HT-29 (cell line): ENCODE results near the gene ZSWIM4. TPM values are rescaled to one million over a fixed set of nuclear protein-coding genes. Genes with fewer than 3 reads are reported as not detected.
"Not testable (repeated sequence)": the region's sequence is repeated elsewhere in the genome, so short reads cannot be mapped to it uniquely, and the experiment has no call there.

Source experiments
- DNase-seq: peaks from one replicate; pipeline ENCODE4 v3.0.0-alpha.2; 2015; ENCODE audit warnings: low spot score
- total RNA-seq: library from RNA; depleted of rRNA; stranded (reverse); fragments of >200 nt; shearing (Covaris generic); gene quantifications from 2 replicates; pipeline ENCODE4 v1.2.3, GENCODE V29; 2014

ZSWIM4 gene
- total RNA-seq, 1 experiment from 2014 or later = 4.4 TPM

DNA sequence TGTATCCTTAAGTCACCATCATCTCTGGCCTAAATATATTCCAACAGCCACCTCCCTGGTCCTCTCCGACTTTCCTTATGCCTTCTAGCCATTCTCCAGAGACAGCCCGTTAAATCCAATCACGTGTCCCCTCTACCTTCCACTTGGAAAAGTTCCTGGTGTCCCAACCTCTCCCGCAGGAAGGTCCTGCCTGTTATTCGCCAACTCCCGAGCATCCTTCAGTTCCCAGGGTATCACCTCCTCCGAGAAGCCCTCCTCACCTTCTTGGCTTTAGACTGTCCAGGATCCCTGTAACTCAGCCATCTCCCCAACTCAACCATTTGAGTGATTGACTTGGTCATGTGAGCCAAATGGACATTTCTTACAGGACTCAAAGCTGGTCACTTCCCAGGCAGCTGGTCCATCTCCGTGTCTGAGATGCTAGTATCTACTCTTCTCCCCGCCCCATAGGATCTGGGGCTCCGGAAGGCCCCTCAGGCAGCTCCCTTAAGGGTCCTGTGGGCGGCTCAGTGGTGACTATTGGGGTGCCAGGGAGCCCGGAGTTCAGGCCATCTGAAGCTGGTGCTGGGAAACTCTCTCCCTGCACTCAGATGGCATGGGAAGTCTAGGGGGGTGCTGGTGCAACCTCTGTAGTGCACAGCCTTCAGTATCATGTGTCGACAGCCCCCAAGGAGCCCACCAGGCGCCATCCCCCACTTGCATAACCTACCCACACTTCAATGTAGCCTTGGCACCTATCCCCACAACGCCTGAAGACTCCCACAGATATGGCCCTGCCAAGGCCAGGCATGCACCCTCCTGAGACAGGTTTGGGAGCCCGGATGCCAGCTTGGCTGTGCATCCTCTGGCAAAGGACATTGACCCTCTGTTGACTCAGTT, 53.8 kb downstream of the ZSWIM4 start:
- DNase-seq = peak; percentile 51

DNA sequence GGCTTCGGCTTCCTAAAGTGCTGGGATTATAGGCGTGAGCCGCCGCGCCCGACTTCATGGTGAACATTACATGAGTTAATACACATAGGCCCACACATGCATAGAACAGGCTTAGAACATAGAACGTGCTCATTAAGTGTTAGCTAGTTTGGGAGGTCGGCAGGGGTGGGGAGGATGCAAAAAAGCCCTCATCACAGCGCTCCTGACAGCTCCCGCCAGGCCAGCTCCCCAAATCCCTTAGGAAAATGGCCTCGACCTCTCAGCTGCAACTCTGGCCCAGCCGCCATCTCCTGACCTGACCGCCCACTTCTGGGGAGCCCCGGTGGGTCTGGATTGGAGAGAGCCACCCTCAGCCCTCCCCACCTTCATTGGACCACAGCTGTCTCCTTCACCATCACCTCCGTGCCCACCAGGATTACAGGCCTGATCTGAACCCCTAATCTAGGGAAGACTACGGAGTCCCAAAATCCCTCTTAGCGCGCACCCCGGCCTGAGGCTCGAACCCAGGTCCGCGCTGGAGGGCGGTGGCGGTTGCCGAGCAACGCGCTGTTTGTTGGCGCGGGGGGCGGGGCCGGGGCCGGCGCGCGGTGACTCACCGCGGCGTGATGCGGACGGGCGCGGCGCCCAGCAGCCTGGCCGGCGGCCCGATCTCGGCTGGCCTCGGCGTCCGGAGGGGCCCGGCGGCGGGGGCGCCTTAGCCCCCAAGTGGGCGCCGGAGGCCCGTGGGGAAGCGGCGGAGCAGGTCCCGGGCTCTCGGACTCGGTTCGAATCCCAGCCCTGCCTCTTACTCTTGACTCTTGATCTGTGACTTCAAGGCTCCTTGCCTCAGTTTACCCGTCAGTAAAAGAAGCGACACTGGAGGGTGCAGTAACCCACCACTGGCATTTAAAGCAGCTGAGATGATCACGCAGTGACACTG, 55.0 kb downstream of the ZSWIM4 start:
- peak; percentile 73 for DNase-seq

DNA sequence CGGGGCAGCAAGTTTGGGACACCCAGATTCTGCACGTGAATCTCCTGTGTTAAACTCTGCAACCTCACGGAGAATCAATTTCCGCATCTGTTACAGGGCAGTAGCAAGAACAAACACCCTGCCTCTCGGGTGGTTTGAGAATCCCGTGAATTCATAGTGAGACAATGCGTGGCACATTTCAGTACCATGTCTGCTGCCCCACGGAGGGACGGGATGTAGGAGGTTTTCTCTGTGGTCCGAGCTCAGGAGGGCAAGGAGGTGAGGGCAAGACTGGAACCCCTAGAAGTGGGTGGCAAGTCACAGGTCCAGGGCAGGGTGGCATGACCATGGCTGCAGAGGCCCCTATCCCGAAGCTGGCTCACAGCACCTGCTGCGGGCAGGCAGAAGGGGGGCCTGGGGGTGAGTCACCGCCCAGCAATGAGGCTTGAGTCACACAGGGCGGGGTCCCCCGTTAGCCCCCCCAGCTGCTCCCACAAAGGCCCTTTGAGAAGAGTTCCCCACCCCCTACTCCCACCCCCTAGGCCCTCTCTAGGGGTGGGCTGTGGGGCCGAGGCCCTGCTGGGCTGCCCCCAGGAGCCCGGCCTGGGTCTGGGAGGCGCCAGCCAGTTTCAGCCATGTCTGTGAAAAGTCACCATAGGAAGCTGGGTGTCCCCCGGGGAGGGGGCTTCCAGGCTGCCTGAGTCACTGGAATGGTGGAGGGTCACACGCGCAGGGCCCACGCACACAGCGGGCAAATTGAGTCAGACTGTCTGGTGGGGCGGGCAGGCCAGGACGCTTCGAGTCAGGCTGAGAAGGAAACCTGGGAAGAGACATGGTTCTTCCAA, 55.9 kb downstream of the ZSWIM4 start:
- DNase-seq = peak; percentile 90

DNA sequence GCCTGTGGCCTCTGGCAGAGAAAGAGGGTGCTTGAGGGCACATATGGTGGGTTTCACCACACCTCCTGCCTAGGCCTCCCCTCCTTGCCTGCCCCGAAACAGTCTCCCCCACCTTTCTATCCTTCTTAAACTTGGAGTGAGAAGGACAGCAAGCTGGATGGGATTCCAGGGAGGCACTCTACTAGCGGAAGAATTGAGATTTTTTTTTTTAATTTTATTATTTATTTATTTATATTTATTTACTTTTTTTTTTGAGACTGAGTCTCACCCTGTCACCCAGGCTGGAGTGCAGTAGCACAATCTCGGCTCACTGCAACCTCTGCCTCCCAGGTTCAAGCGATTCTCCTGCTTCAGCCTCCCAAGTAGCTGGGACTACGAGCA, 56.5 kb downstream of the ZSWIM4 start:
- DNase-seq = not testable (repeated sequence)

DNA sequence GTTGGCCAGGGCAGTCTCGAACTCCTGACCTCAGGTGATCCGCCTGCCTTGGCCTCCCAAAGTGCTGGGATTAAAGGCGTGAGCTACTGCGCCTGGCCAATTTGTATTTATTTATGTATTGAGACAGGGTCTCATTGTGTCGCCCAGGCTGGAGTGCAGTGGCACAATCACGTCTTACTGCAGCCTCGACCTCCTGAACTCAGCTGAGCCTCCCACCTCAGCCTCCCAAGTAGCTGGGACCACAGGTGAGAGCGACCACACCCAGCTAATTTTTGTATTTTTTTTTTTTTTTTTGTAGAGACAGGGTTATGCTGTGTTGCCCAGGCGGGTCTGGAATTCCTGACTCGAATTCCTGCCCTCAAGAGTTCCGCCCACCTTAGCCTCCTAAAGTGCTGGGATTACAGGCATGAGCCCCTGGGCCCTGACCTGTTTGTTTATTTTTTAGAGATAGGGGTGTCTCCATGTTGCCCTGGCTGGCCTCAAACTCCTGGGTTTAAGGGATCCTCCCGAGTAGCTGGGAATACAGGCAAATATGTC, 57.0 kb downstream of the ZSWIM4 start:
- not testable (repeated sequence) for DNase-seq

DNA sequence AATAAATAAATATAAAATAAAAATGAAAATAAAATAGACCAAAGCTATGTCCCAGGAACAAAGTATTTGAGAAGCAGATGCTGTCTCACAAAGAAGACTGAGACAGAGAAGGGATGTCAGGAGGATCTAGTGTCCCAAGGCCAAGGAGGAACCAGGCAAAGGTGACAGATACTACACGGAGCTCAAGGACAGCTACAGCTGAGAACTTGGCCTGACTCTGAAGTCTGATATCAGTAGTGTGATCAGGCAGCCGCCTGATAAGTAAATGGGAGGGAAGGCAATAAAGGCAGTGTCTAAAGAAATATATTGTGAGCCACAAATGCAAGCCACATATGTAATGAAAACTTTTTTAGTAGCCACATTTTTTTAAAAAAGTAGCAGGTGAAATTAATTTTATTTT, 61.3 kb downstream of the ZSWIM4 start:
- no peak for DNase-seq

DNA sequence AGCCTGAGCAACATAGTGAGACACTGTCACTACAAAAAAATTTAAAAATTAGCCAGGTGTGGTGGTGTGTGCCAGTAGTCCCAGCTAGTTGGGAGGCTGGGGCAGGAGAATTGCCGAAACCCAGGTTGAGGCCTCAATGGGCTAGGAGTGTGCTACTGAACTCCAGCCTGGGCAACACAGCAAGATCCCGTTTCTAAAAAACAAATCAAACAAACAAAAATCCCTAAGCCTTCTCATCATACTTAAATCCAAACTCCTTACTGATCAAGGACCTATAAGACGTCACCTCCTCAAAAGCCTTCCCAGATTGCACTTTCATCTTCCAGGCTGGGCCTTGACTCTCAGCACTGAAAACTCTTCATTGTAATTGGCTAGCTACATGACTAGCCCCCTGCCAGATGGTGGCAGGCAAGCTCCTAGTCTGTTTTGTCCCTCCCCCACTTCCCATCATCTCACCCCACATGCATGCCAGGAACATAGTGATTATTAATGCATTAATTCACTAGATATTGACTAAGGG, 64.2 kb downstream of the ZSWIM4 start:
- DNase-seq = no peak

DNA sequence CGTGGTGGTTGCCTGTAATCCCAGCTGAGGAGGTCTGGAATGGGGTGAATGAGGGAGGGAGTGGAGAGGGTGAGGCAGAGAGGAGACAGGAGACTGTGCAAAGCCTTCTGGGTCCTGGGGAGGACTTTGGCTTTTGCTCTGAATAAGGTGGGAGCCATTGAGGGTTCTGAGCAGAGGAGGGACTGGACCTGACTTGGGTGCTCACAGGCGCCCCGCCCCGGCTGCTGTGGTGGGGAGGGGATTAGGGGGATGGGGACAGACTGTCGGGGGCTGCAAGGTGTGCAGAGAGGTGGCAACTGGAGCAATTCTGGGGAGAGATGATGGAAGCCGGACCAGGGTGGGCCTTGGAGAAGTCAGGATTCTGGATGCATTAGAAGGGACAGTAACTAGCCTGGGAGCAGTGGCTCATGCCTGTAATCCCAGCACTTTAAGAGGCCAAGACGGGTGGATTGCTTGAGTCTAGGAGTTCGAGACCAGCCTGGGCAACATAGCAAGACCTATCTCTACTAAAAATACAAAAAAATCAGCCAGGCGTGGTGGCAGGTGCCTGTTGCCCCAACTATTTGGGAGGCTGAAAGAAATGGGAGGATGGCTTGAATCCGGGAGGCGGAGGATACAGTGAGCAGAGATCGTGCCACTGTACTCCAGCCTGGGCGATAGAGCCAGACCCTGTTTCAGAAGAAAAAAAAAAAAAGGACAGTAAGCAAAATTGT, 65.6 kb downstream of the ZSWIM4 start:
- DNase-seq = no peak

DNA sequence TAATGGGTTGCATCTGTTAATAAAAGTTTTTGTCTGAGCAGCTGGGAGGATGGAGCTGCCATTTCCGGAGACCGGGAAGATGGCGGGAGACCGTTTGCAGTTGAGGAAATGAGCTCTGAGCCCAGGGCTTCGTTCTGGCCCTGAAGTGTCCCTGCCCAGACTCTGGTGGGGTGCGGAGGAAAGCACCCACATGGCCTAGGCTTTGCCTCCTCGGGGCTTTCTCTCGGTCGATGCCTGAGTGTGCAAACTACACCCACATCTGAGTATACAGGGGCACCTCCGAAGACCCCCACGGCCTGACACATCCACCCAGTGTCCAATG, 66.1 kb downstream of the ZSWIM4 start:
- no peak for DNase-seq

DNA sequence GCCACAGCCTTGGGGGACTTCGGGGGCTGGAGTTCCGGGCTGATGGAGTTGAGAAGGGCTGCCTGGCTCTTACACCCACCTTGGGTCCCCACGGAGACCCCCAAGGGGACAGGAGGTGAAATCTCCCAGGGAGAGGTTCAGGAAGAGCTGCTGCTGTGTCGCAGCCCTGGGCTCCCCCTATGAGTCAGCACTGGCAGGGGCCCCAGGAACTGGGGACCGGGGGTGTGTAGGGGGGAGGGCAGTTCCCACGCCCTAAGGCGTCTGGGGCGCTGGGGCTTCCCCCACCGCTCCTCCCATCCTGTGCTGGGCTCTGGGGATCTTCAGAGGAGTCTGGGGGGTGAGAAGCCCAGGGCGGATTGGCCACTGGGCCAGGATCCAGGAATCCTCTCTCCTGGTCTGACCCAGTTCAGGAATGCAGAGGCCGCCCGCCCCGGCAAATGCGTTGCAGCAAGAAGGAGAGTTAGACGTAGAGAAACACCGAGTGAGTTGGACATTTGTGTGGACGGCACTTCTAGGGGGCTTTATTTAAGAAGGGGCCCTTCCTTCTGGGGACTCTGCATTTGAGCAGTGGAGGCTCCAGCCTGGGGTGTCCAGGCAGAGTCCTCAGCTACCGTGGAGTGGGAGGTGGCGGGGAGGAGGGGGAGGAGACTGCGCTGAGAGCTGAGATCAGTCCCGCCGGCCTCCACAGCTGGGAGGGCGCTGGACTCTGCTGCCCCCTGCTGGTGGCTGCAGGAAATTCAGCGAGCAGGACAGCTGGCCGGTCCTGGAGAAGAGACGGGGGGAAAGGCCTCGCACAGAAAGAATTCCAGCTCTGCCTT, 66.7 kb downstream of the ZSWIM4 start:
- DNase-seq = peak; percentile 86

DNA sequence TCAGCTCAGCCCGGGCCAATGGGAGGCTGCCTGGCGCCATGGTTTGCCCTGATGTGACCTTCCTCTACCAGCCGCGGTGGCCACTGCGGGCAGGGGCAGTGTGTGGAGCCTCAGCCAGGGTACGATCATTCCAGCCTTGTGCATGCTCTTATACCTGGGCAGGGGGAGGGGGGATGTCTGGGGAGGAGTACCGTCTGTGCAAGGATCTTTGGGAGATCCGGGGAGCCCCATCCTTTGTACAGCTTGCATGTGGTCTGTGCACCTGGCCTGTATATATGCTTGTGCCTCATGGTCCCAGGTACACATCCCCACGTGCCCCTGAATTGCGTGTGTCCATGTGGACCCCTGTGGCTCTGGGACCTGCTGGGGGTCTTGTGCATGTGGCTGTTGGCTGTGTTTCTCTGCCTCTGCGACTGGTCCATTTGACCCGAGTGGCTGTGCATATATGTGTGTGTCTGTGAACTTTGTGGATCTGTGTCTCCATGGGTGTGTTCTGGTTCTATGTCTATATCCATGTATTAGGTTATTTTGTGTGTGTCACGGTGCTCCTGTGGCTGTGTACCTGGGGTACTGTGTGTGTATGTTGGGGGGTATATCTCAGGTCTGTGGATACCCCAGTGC, 68.9 kb downstream of the ZSWIM4 start:
- no peak for DNase-seq

DNA sequence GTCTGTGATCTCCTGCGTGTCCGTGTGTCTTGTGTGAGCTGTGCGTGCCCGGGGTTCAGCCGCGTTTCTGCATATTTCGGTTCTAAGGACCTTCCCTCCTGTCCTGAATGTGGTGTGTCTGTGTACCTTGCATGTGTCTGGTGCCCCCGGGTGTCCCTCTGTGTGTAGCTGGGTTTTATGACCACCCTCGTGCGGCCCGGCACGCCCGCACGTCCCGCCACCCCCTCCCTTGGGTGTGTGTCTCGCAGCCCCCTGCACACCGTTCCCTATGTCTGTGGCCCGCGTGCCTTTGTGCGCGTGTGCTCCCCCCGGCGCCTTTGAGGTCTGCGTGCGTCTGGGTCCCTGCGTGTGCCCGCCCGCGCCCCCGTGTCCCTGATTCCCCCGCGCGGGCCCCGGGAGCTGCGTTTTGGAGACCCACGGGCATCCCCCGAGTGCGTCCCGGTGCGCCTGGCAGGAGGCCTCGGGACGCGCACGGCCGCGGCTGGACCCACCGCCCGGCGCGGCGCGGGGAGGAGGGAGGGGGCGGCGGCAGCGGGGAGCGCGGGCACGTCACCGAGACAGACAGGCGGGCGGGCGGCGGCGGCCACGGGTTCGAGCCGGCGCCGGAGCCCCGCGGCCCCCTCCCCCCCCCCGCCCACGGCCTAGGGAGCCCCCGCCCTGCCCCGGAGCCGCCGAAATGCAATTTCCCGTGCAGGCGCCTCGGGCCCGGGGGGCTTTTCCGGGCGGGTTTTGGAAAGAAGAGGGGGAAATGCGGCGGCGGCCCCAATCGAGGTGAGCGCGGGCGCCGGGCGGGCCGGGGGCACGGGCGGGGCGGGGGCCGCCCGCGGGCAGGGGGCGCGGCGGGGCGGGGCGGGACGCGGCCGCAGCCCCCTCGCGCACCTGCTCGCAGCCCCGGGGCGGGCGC, 69.7 kb downstream of the ZSWIM4 start:
- no peak for DNase-seq

DNA sequence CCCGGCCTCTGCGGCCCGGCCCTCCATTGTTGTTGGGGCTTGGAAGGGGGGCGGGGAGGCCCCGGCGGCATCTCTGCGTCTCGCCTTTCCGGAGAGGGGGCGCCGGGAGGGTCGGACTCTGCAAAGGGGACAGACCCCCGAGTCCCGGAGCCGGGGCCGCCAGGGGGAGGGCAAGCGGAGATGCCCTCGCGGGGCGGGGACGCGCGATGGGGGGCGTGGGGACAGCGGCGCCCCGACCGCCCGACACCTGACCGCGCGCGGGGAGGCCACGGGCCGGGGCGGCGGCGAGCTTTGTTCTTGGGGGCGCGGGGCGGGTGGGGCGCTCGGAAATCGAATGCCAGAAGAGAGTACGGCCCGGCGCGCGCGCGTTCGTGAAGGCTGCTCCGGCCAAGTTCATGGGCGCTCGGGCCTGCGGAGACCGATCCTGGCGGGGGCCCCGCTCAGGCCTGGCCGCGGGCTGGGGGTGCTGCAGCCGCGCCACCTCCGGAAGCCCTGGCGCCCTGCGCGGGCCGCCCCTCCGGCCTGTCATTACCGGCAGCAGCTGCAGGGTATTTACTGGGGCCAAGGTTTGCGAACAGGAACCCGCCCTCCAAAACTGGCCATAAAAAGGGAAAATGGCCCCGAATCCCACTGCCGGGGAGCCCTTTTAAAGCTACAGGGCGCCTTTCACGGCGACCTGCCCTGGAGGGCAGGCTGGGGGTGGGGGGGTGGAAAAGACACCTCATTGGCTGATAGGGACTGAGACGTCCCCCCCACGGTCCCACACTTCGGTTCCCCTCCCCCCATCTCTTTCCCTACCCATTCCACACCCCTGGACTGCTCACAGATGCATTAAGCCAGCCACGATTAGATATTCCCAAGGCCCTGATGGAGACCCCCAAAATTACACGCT, 70.6 kb downstream of the ZSWIM4 start:
- DNase-seq = no peak

DNA sequence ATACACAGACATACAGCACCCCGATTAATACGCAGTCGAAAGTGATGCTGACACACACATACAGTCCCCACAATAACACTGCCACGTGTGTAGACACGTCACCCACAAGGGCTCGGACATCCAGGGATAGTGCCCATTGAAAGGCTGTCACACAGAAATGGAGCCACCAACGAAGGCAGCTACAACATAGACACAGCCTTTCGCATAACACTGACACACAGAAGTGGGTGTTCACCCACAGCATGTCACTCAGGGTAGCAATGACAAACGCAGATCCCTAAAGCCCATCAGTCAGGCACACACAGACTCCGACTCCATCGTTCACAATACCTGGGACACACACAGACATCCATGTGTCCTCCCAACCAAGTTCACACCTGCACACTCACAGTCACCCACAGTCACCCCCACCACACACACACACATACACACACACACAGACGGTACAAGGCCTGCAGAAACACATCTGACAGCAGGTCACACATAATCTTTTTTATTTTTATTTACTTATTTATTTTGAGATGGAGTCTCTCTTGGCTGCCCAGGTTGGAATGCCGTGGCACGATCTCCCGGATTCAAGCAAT, 71.3 kb downstream of the ZSWIM4 start:
- DNase-seq = no peak

DNA sequence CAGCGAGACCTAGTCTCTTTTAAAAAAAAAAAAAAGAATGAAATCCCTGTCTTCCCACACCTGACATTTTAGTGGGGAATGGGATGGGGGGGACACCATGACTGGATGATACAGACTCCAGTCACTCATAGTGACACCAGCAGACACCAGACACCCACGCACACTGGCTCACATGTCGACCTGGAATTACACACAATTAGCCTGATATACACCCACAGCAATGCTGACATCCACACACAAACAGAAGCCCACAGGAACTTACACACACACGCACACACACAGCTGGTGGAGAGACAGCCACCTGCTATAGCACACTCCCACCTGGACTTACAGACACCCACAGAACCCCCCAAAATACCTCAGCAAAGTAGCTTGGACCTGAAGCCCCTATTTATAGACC, 73.4 kb downstream of the ZSWIM4 start:
- no peak for DNase-seq

DNA sequence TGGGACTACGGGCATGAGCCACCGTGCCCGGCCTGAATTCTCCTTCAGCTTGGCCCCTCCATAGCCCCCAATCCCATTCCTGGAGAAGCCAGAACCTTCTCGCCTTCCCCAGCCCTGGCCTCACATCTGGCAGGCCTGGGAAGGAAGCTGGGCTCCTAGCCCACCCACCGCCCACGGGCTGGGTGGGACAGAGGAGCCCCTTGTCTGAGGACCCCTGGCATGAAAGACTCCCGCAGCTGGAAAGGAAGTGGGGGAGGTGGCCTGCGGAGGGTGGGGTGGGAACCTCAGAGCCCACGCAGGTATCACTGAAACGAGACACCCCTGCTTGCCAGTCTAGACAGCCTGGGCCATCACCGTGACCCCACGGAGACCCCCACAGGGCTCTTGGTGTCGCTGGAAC, 74.0 kb downstream of the ZSWIM4 start:
- no peak for DNase-seq

DNA sequence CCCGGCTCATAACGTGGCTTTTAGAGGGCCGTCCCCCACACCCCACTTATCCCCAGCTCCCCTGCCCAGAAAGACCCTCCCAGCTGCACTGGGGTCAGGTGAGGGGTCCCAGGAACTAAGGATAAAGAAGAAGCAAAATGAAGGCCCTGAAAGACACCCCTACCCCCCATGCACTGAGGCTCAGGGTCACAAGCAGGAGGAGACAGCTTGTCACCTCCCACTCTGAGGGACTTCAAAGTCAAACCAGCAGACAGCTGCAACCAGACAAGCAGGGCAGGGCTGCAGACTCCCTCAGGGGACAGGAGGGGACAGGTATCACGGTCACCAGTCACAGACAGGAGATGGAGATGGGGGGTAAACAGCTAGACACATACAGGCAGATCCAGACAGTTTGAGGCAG, 75.6 kb downstream of the ZSWIM4 start:
- no peak for DNase-seq
